Pancreas (tissue), 10 donors: ENCODE results near the gene ABLIM2. TPM values are rescaled to one million over a fixed set of nuclear protein-coding genes. Genes with fewer than 3 reads are reported as not detected.
A peak's percentile ranks its signal among the peaks of the same experiment; 100 is the strongest.

ENCODE experiments used
- ATAC-seq, 4 donors: fragments of 200-7000 bp; cut with Tn5 transposase; one replicate each; pipeline versions ENCODE4 v1.8.0 to v1.9.1; 2020; ENCODE audit warnings: mild to moderate bottlenecking in 4 of 4, moderate library complexity in 4 of 4
- DNase-seq, 6 donors: peaks; one replicate each; pipeline ENCODE4 v3.0.0-alpha.2; 2020
- FAIRE-seq: peaks from 2 replicates; lab custom pipeline; 2012; peaks lifted over from hg19 to GRCh38; lab: Jason Lieb, UNC
- H3K27ac ChIP-seq, 4 donors: fragments of 200-600 bp; sonication (generic); 1 replicate in 3 of 4; 2 replicates in 1 of 4; pipeline versions ENCODE4 v1.5.0 to v1.8.0; 2020
- H3K27me3 ChIP-seq, 4 donors: fragments of 200-600 bp; one replicate each; pipeline ENCODE4 v1.8.0; 2021
- H3K36me3 ChIP-seq, 3 donors: fragments of 200-600 bp; sonication (generic) in 1 of 3; one replicate each; pipeline versions ENCODE4 v1.5.0 to v1.8.0; 2020 to 2021
- H3K4me1 ChIP-seq, 3 donors: fragments of 200-600 bp; one replicate each; pipeline ENCODE4 v1.8.0; 2021
- H3K4me3 ChIP-seq, 4 donors: fragments of 200-600 bp; sonication (generic) in 2 of 4; one replicate each; pipeline versions ENCODE4 v1.5.0 to v1.8.0; 2020 to 2021
- H3K9me3 ChIP-seq, 4 donors: fragments of 200-600 bp; one replicate each; pipeline ENCODE4 v1.8.0; 2021
- CTCF ChIP-seq, 4 donors: fragments of 200-600 bp; sonication (generic) in 3 of 4; IDR thresholded peaks; one replicate each; pipeline versions ENCODE4 v1.5.0 to v1.8.0; 2021; ENCODE audit warnings: antibody characterized with exemption in 4 of 4
- WGBS, 2 donors: extraction: QIAGEN DNeasy Blood & Tissue Kit; methylation state at CpG; one replicate each; pipeline ENCODE4 v1.1.7; 2013; 5-methylcytosine and 5-hydroxymethylcytosine counted together
- intact Hi-C, 3 donors: fragments of 100-400 bp; cut with DNase I; formaldehyde crosslinking; loops; one replicate each; pipeline versions ENCODE4 v1.11.1 to v1.14.2; 2022
- polyA plus RNA-seq, 2 donors: library from polyadenylated mRNA; stranded (reverse); fragments of 200-250 nt; gene quantifications; one replicate each; pipeline ENCODE4 v1.2.3, GENCODE V29; 2013
- total RNA-seq, 6 donors: library from RNA; stranded (reverse); fragmentation: NEBNext Ultra II Directional in 4 of 6; extraction: Animal tissue kit (Norgen Biotek cat#: 25700) in 4 of 6; gene quantifications; one replicate each; pipeline versions ENCODE4 v1.2.1 to v1.2.4, GENCODE V29; 2021 to 2023
- donor health status: healthy with polysubstance abuse.
- donor health status: DM: no; HTN: no; CAD: no; lungs with moderate emphysema.
- donor health status: DM: no; HTN: no; CAD: no.
- donor health status: control.
- donor health status: control.
- donor health status: Bipolar disorder and iron deficiency.
- donor health status: DM: yes; HTN: yes; CAD: no.
- donor health status: DM: no; HTN: no; CAD: no.
- donor health status: DM: no; HTN: no; CAD: no.
- donor health status: DM: yes; HTN: yes; CAD: no.

The ABLIM2 gene
- total and polyA plus RNA-seq, 8 donors, result 4.3 to 13.1 (median 6.6) TPM

- no peaks in the 10 kb centered on the region for H3K9me3 ChIP-seq
- 81 to 84% methylated on average over 19 of the region's 19 CpGs for WGBS, 2 donors
- H3K27ac ChIP-seq, result no peak overlapping the region
- intact Hi-C loops, result no loop called here
- no peak for TF ChIP-seq CTCF (IDR thresholded peaks at IDR 0.05)
- DNase-seq, result no peak
- no peak for ATAC-seq
- peaks cover 7 to 20% (median 15%) of the 10 kb centered on the region in 3 donors for H3K4me1 ChIP-seq
- no peak overlapping the region for H3K4me3 ChIP-seq
- H3K27me3 ChIP-seq, result no peaks in the 10 kb centered on the region
- no peak for FAIRE-seq
- H3K36me3 ChIP-seq, result no peaks in the 10 kb centered on the region
These were observed 36.0 kb upstream of the ABLIM2 start for GRCh38 chr4:8194306-8195242.

DNA sequence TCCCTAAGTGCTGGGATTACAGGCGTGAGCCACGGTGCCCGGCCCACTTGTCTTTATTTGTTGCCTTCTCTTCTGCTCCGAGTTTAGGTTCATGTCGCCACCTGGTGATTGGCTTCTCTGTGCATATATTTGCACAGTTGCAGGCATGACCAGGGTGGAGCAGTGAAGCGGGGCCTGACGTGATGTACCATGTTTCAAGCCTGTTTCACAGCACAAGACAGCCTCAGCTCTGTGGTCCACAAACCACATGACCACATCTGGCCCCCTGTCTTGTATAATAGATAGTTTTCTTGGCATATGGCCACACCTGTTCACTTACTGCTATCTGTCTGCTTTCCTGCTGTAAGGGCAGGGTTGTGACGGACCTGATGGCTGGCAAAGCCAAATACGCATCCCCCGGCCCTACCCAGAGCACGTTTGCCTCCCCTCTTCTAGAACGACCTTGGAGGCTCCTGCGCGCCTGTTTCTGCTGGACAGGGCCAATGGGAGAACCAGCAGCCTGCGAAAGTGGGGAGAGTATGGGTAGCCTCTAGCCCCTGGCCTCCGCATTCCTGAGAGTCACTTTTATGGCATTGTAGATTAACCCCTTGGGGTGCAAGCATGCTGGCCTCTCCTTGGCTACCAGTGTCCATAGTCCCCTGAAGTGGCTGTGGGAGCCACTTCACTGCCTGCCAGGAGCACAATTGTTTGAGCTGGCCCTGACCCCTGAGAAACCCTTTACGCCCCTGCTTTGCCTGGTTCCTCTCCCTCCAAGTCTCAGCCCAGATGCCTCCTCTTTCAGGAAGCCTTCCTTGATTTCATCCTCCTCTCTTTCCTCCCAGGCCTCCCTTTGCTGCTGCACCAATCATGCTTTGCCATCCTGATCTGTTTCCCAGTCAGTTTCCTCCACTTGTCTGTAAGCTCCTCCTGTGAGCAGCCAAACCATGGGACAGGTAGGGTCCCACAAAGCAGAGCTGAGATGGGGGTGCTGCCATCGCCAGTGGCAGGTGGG, 34.4 kb upstream of the ABLIM2 start:
- Histone ChIP-seq H3K4me3 (no peak overlapping the region), H3K27ac (peak overlapping the region in 1 of 4 donors; percentile 22), H3K9me3 (no peaks in the 10 kb centered on the region), H3K36me3 (no peaks in the 10 kb centered on the region), H3K4me1 (peaks cover 0 to 11% (median 7%) of the 10 kb centered on the region in 3 donors), H3K27me3 (no peaks in the 10 kb centered on the region)
- DNase-seq, result peak in 4 of 6 donors; percentile 63 to 76 (median 68)
- ATAC-seq, result peak; percentile 53 to 82 (median 70)
- intact Hi-C loops, result no loop called here
- FAIRE-seq, result no peak
- WGBS, 2 donors, result 33 to 35% methylated on average over 18 of the region's 18 CpGs
- peak in 1 of 4 donors; percentile 11 for TF ChIP-seq CTCF (IDR thresholded peaks at IDR 0.05)

DNA sequence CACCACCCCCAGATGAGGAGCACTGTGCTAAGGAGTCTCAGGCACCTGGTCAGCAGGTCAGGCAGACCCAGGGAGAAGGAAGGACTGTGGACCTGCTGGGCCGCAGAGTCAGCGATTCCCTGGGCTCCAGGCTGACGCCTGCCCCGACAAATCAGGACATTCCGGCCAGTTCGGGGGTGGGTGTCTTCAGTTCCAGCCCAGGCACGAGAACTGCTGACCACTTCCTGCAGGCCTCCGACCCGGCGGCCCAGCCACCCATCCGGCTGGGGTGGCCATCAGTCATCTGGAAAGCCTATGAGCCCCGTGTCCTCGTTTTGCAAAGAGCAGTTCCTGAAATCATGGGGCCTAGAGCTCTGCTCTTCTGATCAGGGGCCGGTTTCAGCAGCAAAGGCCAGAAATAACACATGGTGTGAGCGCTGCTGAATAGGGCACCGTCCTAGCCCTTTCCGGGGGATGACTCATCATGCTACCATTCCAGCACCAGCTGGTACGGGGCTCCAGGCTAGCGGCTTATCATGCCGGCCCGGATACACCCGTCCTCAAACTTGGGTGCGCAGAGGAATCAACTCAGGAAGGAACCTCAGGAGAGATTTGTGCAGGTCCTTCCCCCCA, 32.6 kb upstream of the ABLIM2 start:
- no peaks in the 10 kb centered on the region for H3K9me3 ChIP-seq
- H3K36me3 ChIP-seq, result no peaks in the 10 kb centered on the region
- FAIRE-seq (no peak), DNase-seq (peak in 1 of 6 donors; percentile 60), ATAC-seq (peak in 2 of 4 donors; percentile 28 to 33)
- no peaks in the 10 kb centered on the region for H3K27me3 ChIP-seq
- TF ChIP-seq CTCF (IDR thresholded peaks at IDR 0.05), result no peak
- 79 to 89% methylated on average over 23 of the region's 23 CpGs for WGBS, 2 donors
- peak overlapping the region in 2 of 4 donors; percentile 57 to 67 for H3K27ac ChIP-seq
- intact Hi-C loops, result no loop called here
- H3K4me1 ChIP-seq, result peaks cover 0 to 6% (median 5%) of the 10 kb centered on the region in 3 donors
- H3K4me3 ChIP-seq, result no peak overlapping the region

DNA sequence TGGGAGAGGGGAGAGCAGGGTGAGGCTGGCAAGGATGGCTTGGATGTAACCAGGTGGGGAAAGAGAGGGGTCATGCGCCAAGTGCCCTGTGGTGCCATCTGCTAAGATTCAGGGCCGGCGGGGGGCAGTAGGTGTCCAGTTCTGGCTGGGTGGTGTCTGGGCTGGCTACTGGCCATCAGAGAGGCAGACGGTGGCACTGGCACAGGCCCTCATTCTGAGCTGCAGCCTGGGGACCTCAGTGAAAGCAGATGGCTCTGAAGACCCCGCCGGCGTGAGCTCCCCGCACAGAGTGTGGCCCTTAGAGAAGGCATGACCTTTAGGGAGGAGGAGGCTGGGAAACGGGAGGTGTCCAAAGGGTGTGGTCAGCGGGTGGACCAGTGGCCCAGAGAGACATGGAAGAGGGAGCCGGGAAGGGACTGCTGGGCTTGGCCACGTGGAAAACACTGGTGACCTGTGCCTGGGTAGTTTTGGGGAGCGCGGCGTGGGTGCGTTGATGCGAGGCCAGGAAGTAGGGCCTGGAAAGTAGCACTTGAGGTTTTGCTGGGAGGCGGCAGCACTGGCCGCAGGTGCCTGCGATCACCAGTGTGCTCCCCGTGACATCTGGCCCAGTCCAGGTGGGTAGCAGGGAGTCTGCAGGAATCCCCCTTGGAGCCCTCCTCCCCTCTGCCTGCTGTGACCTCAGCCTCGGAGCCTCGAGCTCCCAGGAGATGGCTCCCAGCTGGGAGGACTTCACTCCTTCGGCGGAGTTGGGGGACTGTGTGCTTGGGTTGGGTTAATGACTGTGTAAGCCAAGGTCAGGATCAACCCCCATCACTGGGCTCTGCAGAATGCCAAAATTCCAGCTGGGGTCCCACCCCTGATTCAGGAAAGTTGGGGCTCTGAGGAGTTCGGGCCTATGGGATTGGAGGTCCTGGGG, 31.2 kb upstream of the ABLIM2 start:
- Histone ChIP-seq H3K27me3 (no peaks in the 10 kb centered on the region), H3K4me1 (peaks cover 0 to 5% (median 0%) of the 10 kb centered on the region in 3 donors), H3K27ac (no peak overlapping the region), H3K36me3 (no peaks in the 10 kb centered on the region), H3K4me3 (no peak overlapping the region), H3K9me3 (no peaks in the 10 kb centered on the region)
- WGBS, 2 donors, result 92 to 94% methylated on average over 24 to 26 of the region's 26 CpGs
- TF ChIP-seq CTCF (IDR thresholded peaks at IDR 0.05), result no peak
- intact Hi-C loops, result no loop called here
- FAIRE-seq, result no peak
- DNase-seq, result no peak
- ATAC-seq, result no peak
